T-helper 9 cell (primary cell): ENCODE data around the gene EEF2K.

ENCODE experiments used
- DNase-seq: peaks from one replicate; pipeline ENCODE4 v3.0.0-alpha.2; 2020

EEF2K gene

GRCh38 chr16:22321340-22322001 lies 115.4 kb downstream of the EEF2K start:
- DNase-seq: peak; percentile 62

- DNase-seq: no peak
Observed at GRCh38 chr16:22322021-22322471, 116.0 kb downstream of the EEF2K start.

- DNase-seq: no peak
Observed at GRCh38 chr16:22322741-22323140, 116.7 kb downstream of the EEF2K start.

GRCh38 chr16:22323173-22323958 lies 117.3 kb downstream of the EEF2K start:
- no peak for DNase-seq

- DNase-seq: no peak
Observed at GRCh38 chr16:22323959-22324786, 118.1 kb downstream of the EEF2K start.

- DNase-seq: no peak
Observed at GRCh38 chr16:22324787-22325597, 118.9 kb downstream of the EEF2K start.

- no peak for DNase-seq
Observed at GRCh38 chr16:22325598-22326368, 119.7 kb downstream of the EEF2K start.

- DNase-seq: no peak
Observed at GRCh38 chr16:22326369-22326652, 120.2 kb downstream of the EEF2K start.

GRCh38 chr16:22326771-22327445 lies 120.8 kb downstream of the EEF2K start:
- DNase-seq: no peak

- DNase-seq: no peak
Observed at GRCh38 chr16:22327446-22327775, 121.3 kb downstream of the EEF2K start.

GRCh38 chr16:22328081-22328725 lies 122.1 kb downstream of the EEF2K start:
- no peak for DNase-seq

- DNase-seq: no peak
Observed at GRCh38 chr16:22329199-22329695, 123.2 kb downstream of the EEF2K start.

- DNase-seq: no peak
Observed at GRCh38 chr16:22330326-22330725, 124.2 kb downstream of the EEF2K start.

- DNase-seq: no peak
Observed at GRCh38 chr16:22333457-22333994, 127.4 kb downstream of the EEF2K start.

GRCh38 chr16:22335668-22336246 lies 129.7 kb downstream of the EEF2K start:
- DNase-seq: no peak

GRCh38 chr16:22336581-22336980 lies 130.5 kb downstream of the EEF2K start:
- DNase-seq: no peak

- DNase-seq: no peak
Observed at GRCh38 chr16:22337045-22337444, 131.0 kb downstream of the EEF2K start.

GRCh38 chr16:22337849-22338635 lies 132.0 kb downstream of the EEF2K start:
- no peak for DNase-seq
